HUES48 (cell line): ENCODE measurements around the gene UFC1.

Source experiments
- H3K27ac ChIP-seq: one replicate; pipeline ENCODE4 v1.7.0; 2013; ENCODE audit warnings: low read depth, low read length, inconsistent platforms
- H3K27me3 ChIP-seq: 2 replicates; pipeline ENCODE4 v1.6.1; 2013; ENCODE audit warnings: mild to moderate bottlenecking, low read length; ENCODE audit not compliant: control insufficient read depth, insufficient read depth
- H3K36me3 ChIP-seq: 2 replicates; pipeline ENCODE4 v1.6.1; 2013; ENCODE audit warnings: low read length; ENCODE audit not compliant: control insufficient read depth, insufficient read depth
- H3K4me1 ChIP-seq: 2 replicates; pipeline ENCODE4 v1.6.1; 2013; ENCODE audit warnings: mild to moderate bottlenecking, low read length; ENCODE audit not compliant: control insufficient read depth, insufficient read depth
- H3K4me3 ChIP-seq: 2 replicates; pipeline ENCODE4 v1.5.1; 2013; ENCODE audit warnings: mild to moderate bottlenecking, low read depth, low read length
- H3K9ac ChIP-seq: 2 replicates; pipeline ENCODE4 v1.6.1; 2013; ENCODE audit warnings: mild to moderate bottlenecking, low read depth, low read length, moderate library complexity
- H3K9me3 ChIP-seq: 2 replicates; pipeline ENCODE4 v1.6.1; 2013; ENCODE audit warnings: low read length; ENCODE audit not compliant: control insufficient read depth, insufficient read depth

UFC1 gene

GRCh38 chr1:161172349-161172748, 18.6 kb downstream of the UFC1 start:
- Histone ChIP-seq H3K27ac (no peak overlapping the region), H3K9ac (no peak overlapping the region), H3K9me3 (no peaks in the 10 kb centered on the region), H3K4me1 (no peaks in the 10 kb centered on the region), H3K4me3 (no peak overlapping the region), H3K27me3 (no peaks in the 10 kb centered on the region), H3K36me3 (peaks cover 64% of the 10 kb centered on the region)

- no peaks in the 10 kb centered on the region for H3K27me3 ChIP-seq
- no peak overlapping the region for H3K9ac ChIP-seq
- no peaks in the 10 kb centered on the region for H3K9me3 ChIP-seq
- no peak overlapping the region for H3K4me3 ChIP-seq
- peaks cover 64% of the 10 kb centered on the region for H3K36me3 ChIP-seq
- H3K27ac ChIP-seq = no peak overlapping the region
- peaks cover 3% of the 10 kb centered on the region; the same call in 1 of the 2 replicates for H3K4me1 ChIP-seq
These were observed 19.1 kb downstream of the UFC1 start for GRCh38 chr1:161172776-161173376.

- Histone ChIP-seq H3K4me1 (peaks cover 9% of the 10 kb centered on the region; the same call in 1 of the 2 replicates), H3K27ac (no peak overlapping the region), H3K9ac (no peak overlapping the region), H3K36me3 (peaks cover 64% of the 10 kb centered on the region), H3K4me3 (no peak overlapping the region), H3K9me3 (no peaks in the 10 kb centered on the region), H3K27me3 (no peaks in the 10 kb centered on the region)
These were observed 19.9 kb downstream of the UFC1 start for GRCh38 chr1:161173711-161174110.

- Histone ChIP-seq H3K27me3 (no peaks in the 10 kb centered on the region), H3K36me3 (peaks cover 53% of the 10 kb centered on the region), H3K4me3 (no peak overlapping the region), H3K4me1 (peaks cover 9% of the 10 kb centered on the region; the same call in 1 of the 2 replicates), H3K27ac (no peak overlapping the region), H3K9me3 (no peaks in the 10 kb centered on the region), H3K9ac (no peak overlapping the region)
These were observed 21.1 kb downstream of the UFC1 start for GRCh38 chr1:161174911-161175310.

GRCh38 chr1:161175771-161176453, 22.1 kb downstream of the UFC1 start:
- no peak overlapping the region for H3K9ac ChIP-seq
- H3K36me3 ChIP-seq = peaks cover 46% of the 10 kb centered on the region
- H3K4me3 ChIP-seq = peak overlapping the region; percentile 90; the same call in 1 of the 2 replicates
- peaks cover 9% of the 10 kb centered on the region; the same call in 1 of the 2 replicates for H3K4me1 ChIP-seq
- H3K27ac ChIP-seq = no peak overlapping the region
- H3K9me3 ChIP-seq = no peaks in the 10 kb centered on the region
- H3K27me3 ChIP-seq = no peaks in the 10 kb centered on the region

GRCh38 chr1:161176468-161177111, 22.8 kb downstream of the UFC1 start:
- Histone ChIP-seq H3K36me3 (peaks cover 39% of the 10 kb centered on the region), H3K27ac (peak overlapping the region; percentile 81)

GRCh38 chr1:161177112-161177935, 23.5 kb downstream of the UFC1 start, which contains the start of gene B4GALT3:
Gene B4GALT3 (minus strand): TSS chr1:161177507. CDS start chr1:161176060, 1,447 bp downstream.
- Histone ChIP-seq H3K27me3 (no peaks in the 10 kb centered on the region), H3K9ac (peak within 1 kb of the TSS; percentile 83), H3K4me1 (peaks cover 9% of the 10 kb centered on the region; the same call in 1 of the 2 replicates), H3K4me3 (peak within 1 kb of the TSS; percentile 90), H3K9me3 (no peaks in the 10 kb centered on the region), H3K36me3 (peaks cover 32% of the 10 kb centered on the region), H3K27ac (peak within 1 kb of the TSS; percentile 81)

More at GRCh38 chr1:161176468-161177111, 22.8 kb downstream of the UFC1 start:
- Histone ChIP-seq H3K4me1 (peaks cover 9% of the 10 kb centered on the region; the same call in 1 of the 2 replicates), H3K9me3 (no peaks in the 10 kb centered on the region), H3K9ac (peak overlapping the region; percentile 83; the same call in 1 of the 2 replicates), H3K27me3 (no peaks in the 10 kb centered on the region), H3K4me3 (peak overlapping the region; percentile 90)

- Histone ChIP-seq H3K27ac (peak overlapping the region; percentile 81), H3K4me1 (peaks cover 9% of the 10 kb centered on the region; the same call in 1 of the 2 replicates), H3K4me3 (peak overlapping the region; percentile 90), H3K36me3 (peaks cover 26% of the 10 kb centered on the region), H3K9ac (no peak overlapping the region), H3K9me3 (no peaks in the 10 kb centered on the region), H3K27me3 (no peaks in the 10 kb centered on the region)
These were observed 24.1 kb downstream of the UFC1 start for GRCh38 chr1:161177936-161178244.

- Histone ChIP-seq H3K9ac (no peak overlapping the region), H3K36me3 (peaks cover 11% of the 10 kb centered on the region), H3K27ac (no peak overlapping the region), H3K4me3 (no peak overlapping the region), H3K9me3 (no peaks in the 10 kb centered on the region), H3K4me1 (peaks cover 9% of the 10 kb centered on the region; the same call in 1 of the 2 replicates), H3K27me3 (no peaks in the 10 kb centered on the region)
These were observed 25.9 kb downstream of the UFC1 start for GRCh38 chr1:161179698-161180097.

GRCh38 chr1:161180639-161181038, 26.9 kb downstream of the UFC1 start:
- Histone ChIP-seq H3K36me3 (peaks cover 1% of the 10 kb centered on the region; the same call in 1 of the 2 replicates), H3K9ac (no peak overlapping the region), H3K27ac (no peak overlapping the region), H3K4me3 (no peak overlapping the region), H3K4me1 (peaks cover 9% of the 10 kb centered on the region; the same call in 1 of the 2 replicates), H3K27me3 (no peaks in the 10 kb centered on the region), H3K9me3 (no peaks in the 10 kb centered on the region)
